ENCODE results near the gene CALB2.

GRCh38 chr16:71345031-71345430 lies 13.5 kb upstream of the CALB2 start:
- TF ChIP-seq CTCF (IDR thresholded peaks at IDR 0.05) (no peak), POLR2AphosphoS5 (IDR thresholded peaks at IDR 0.05) (no peak)
